GM10248 (cell line): ENCODE measurements around the gene FHIT.

ENCODE experiments used
- CTCF ChIA-PET: fragments of 300-600 bp; sonication (Branson Sonifier 250); formaldehyde crosslinking; extraction: SDS; loops from one replicate; lab custom pipeline; 2021; ENCODE audit warnings: antibody characterized with exemption; lab: Yijun Ruan, JAX
- POLR2A ChIA-PET: fragments of 350-650 bp; sonication (Branson Sonifier 250); formaldehyde crosslinking; extraction: SDS; loops from one replicate; lab custom pipeline; 2020; ENCODE audit warnings: antibody characterized with exemption; lab: Yijun Ruan, JAX
- DNase-seq: peaks from one replicate; pipeline ENCODE4 v3.0.0; 2012; ENCODE audit errors: extremely low spot score
- TF ChIP-seq, protein P1 (sequence below): IDR thresholded peaks from 2 replicates; pipeline ENCODE4 v1.5.1; 2012; ENCODE audit warnings: mild to moderate bottlenecking, low read depth; ENCODE audit errors: extremely low read depth, missing control alignments, control extremely low read depth

Gene FHIT

DNA sequence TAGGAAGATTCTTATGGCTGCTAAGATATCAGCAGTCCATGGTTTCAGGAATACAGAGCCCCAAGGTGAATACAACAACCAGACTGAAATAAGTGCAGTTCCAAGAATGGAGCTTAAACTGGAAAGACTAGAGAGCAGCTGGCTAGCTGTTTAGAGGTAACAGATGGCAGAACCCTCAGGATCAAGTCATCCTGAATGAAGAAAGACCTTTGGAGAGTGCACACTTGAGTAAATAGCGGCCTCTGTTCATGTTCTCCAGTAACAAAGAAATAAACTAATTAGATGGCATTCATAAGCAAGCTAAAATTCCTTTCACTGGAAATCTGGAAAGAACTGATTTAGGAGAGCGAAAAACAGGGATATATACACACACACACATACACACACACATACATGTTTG lies 968.4 kb downstream of the FHIT start:
- DNase-seq: no peak
- CTCF ChIA-PET: interaction anchor here (1.0 to 1.4 kb wide), 2 partner anchors 13 to 27 kb away, joined by 3 to 4 read pairs; no protein-coding TSS in a partner anchor
- TF ChIP-seq, protein P1, sequence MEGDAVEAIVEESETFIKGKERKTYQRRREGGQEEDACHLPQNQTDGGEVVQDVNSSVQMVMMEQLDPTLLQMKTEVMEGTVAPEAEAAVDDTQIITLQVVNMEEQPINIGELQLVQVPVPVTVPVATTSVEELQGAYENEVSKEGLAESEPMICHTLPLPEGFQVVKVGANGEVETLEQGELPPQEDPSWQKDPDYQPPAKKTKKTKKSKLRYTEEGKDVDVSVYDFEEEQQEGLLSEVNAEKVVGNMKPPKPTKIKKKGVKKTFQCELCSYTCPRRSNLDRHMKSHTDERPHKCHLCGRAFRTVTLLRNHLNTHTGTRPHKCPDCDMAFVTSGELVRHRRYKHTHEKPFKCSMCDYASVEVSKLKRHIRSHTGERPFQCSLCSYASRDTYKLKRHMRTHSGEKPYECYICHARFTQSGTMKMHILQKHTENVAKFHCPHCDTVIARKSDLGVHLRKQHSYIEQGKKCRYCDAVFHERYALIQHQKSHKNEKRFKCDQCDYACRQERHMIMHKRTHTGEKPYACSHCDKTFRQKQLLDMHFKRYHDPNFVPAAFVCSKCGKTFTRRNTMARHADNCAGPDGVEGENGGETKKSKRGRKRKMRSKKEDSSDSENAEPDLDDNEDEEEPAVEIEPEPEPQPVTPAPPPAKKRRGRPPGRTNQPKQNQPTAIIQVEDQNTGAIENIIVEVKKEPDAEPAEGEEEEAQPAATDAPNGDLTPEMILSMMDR: no peak
- POLR2A ChIA-PET: no interaction called here

DNA sequence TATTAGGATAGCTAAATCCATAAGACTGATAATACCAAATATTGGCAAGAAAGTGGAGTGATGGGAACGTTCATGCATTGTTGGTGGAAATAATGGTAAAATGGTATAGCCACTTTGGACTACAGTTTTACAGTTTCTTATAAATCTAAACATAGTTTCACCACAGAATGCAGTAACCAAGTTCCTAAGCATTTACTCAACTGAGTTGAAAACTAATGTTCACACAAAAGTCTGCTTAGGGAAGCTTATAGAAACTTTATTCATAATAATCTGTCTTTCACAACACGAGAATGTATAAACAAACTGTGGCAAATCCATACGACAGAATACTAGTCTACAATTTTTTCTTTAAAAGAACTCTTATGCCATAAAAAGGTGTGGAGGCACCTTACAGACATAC lies 969.3 kb downstream of the FHIT start:
- DNase-seq: no peak
- CTCF ChIA-PET: interaction anchor here (1.4 kb wide), 1 partner anchor 26 kb away, joined by 4 read pairs; no protein-coding TSS in a partner anchor
- POLR2A ChIA-PET: no interaction called here
- TF ChIP-seq, protein P1: no peak

DNA sequence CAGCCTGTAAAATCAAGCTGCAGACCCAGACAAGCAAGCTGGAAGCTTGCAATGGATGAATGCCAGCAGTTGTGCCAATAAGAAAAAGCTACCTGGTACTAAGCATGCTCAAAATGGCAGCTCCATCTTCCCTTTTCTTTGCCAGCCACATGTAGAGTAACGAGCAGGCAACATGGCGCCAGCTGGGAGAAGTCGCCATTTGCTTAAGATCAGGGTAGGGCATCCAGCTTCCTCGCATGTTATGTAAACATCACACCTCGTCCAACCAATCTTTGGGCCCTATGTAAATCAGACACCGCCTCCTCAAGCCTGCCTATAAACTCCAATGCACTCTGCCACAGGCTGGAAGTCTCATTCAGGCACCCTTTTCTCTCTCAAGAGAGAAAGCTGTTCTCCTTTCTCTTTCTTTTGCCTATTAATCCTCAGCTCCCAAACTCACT lies 973.9 kb downstream of the FHIT start:
- DNase-seq: no peak
- TF ChIP-seq, protein P1: no peak
- ChIA-PET CTCF (no interaction called here), POLR2A (no interaction called here)

DNA sequence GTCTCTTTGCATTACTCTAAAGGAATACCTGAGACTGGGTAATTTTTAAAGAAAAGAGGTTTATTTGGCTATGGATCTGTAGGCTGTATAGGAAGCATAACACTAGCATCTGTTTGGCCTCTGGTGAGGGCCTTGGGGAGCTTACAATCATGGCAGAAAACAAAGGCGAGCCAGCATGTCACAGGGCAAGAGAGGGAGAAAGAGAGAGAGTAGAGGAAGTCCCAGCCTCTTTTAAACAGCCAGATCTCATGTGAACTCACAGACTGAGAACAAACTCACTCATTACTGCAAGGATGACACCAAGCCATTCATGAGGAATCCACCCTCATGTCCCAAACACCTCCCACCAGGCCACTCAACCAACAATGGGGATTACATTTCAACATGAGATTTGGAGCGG lies 974.6 kb downstream of the FHIT start:
- POLR2A ChIA-PET: no interaction called here
- CTCF ChIA-PET: no interaction called here
- TF ChIP-seq, protein P1: no peak
- DNase-seq: no peak

DNA sequence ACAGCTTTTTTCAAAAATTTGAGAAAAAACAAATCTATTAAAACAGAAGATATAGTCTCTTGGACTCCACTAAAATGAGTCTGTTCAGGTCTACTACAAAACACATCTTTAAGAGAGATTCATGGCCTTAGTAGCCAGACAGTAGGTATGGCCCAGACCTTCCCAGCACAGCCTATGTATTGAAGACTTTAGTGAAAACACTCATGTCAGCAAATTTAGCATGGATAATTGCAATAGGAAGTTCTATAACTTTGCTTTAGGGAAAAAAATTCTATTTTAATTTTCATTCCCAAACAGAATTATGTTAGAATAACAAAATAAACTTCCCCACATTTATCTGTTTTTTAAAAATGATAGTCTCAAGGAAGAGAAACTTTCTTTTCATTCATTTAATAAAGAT lies 976.6 kb downstream of the FHIT start:
- ChIA-PET CTCF (interaction anchor here (1.1 kb wide), 1 partner anchor 71 kb away, joined by 3 read pairs; no protein-coding TSS in a partner anchor), POLR2A (no interaction called here)
- TF ChIP-seq, protein P1: no peak
- no peak for DNase-seq

DNA sequence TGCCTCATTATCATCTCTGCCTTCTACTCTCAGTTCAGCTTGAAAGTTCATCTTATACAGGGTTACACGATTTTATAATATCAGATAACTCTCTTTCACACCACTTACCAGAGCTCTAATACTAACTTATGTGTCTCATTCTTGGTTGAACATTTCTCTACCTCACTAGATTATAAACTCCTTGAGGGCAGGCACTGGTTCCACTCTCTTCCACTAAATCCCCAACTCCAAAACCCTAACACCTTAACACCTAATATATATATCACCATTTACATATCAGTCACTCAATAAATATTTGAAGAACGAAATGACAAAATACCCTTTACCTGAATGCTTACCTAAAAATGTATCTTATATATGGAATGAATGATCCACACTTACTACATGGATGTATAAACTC lies 977.2 kb downstream of the FHIT start:
- ChIA-PET POLR2A (no interaction called here), CTCF (interaction anchor here (0.7 to 1.1 kb wide), 2 partner anchors 17 to 71 kb away, joined by 3 read pairs; no protein-coding TSS in a partner anchor)
- no peak for DNase-seq
- TF ChIP-seq, protein P1: no peak

DNA sequence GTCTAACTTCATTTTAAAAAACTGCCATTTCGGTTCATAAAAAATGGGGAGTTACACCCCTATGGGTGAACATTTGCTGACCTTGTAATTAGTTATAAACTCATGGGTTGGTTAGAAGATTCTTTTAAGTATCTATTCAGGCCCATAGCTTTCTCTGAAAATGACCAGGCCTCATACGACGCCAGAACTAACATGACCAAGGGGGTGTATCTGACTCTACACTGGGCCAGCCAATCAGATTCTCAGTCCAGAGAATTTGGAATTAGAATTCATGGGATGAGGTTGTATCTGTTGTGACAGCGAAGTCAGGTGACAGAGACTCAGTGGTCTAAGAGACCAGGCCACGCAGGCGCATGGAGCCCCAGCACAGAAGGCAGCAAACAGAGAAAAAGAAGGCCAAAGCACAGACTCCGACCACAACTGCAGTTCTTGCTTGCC lies 981.4 kb downstream of the FHIT start:
- no peak for DNase-seq
- CTCF ChIA-PET: interaction anchor here (0.8 kb wide), 1 partner anchor 13 kb away, joined by 3 read pairs; no protein-coding TSS in a partner anchor
- POLR2A ChIA-PET: no interaction called here
- TF ChIP-seq, protein P1: no peak
